ENCODE data around the gene BRCA1.

DNA sequence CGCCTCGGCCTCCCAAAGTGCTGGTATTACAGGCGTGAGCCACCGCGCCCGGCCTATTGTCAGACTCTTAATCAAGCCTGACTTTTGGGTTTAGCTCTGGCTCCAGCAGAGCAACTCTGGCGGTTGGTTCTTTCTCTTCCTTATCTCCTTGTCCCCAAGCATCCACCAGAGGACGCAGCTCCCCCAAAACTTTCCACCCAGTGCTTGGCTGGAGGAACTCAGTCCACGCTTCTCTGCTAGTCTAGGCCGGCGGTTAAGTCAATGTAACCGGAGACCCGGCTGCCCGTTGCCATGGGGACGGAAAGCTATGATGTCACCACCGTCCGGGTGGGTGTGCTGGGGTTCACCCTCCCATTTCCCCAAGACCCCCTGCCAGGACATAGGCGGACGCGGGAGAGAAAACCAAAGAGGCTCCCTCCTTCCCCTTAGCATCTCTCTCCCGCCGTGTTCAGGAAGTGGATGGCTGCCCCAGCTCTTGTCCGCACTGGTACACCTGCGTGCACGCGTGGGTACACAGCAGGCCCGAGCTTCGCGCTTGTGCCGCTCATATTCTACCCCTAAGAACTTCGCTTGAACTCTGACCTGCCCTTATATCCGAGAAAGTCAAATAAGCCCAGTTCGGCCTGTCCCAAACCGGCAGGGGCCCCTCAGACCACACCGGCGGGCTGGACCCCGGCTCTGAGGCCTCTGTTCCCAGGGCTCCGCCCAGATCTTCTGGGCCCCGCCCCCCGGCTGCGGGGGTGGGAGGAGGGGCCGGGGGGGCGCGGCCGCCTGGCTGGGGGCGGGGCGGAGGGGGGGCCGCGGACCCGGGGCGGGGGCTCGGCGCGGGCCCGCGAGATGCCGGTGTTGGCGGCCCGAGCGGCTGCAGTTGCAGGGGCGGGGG, 100.5 kb downstream of the BRCA1 start, which contains the start of gene RND2:
- peak; percentile 66 to 70 for TF ChIP-seq CTCF (IDR thresholded peaks at IDR 0.05)
- TF ChIP-seq POLR2A (IDR thresholded peaks at IDR 0.05), result no peak

All from suprapubic skin (tissue), 3 donors.